Ishikawa (cell line): ENCODE data around the gene PLCB4.

Experiments
- CREB1 ChIP-seq: IDR thresholded peaks from 2 replicates; pipeline ENCODE4 v1.6.1; 2012; ENCODE audit warnings: low read depth
- EGR1 ChIP-seq: IDR thresholded peaks from 2 replicates; pipeline ENCODE4 v1.6.1; 2012
- EP300 ChIP-seq: IDR thresholded peaks from 2 replicates; pipeline ENCODE4 v1.6.1; 2012; ENCODE audit warnings: borderline replicate concordance
- MAX ChIP-seq: IDR thresholded peaks from 2 replicates; pipeline ENCODE4 v1.6.1; 2012
- RAD21 ChIP-seq: IDR thresholded peaks from 2 replicates; pipeline ENCODE4 v1.6.1; 2012; ENCODE audit warnings: low read depth
- TAF1 ChIP-seq: IDR thresholded peaks from 2 replicates; pipeline ENCODE4 v1.6.1; 2012; ENCODE audit warnings: low read depth, mild to moderate bottlenecking

DNA sequence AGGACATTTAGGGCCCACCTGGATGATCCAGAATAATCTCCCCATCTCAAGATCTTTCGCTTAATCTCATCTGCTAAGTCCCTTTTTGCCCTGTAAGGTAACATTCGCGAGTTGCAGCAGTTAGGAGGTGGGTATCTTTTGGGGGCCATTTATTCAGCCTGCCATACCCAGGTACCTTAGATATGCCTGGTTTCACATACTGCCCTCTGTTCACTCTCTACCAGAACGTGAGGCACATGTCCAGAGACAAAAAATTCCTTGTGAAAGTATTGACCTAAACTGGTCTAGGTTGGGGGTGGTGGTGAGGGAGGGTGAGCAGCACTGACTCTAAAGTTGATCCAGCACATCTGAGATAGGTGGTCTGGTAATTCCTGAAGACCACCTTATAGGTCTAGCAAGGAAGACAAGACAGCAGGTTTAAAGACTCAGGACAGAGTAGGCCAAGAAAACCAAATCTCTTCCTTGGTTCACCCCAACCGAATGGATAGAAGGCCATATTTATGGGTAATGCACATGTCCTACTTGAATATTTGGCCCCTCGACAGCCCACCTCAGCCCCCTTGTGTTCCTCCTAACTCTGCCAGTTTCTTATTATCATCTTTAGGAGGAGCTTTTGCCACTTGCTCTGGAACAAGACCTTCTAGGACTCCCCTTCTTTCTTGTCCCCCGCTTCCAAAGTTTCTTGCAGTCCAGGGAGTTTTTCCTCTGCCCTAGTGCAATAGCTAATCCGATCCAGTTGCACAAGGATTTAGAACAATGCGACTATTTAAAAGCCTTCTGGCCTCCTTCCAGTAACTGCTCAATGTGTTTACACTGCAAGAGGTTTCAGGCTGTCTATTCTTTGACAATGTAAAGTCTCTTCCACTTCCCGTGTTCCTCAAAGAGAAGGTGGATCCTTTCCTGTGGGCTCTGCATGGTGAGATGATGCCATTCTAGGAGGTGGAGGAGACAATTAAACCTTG is 232.5 kb downstream of the PLCB4 start:
- TF ChIP-seq MAX, result no peak
- TF ChIP-seq EP300, result peak; percentile 73
- TF ChIP-seq RAD21, result no peak
- TF ChIP-seq EGR1, result no peak
- no peak for TF ChIP-seq CREB1
- TF ChIP-seq TAF1, result no peak
